GM12892 (cell line): ENCODE data around the gene SNTN. TPM values are rescaled to one million over a fixed set of nuclear protein-coding genes. Genes with fewer than 3 reads are reported as not detected.

Source experiments
- DNase-seq: peaks from one replicate; pipeline ENCODE4 v3.0.0; 2011; ENCODE audit not compliant: insufficient read length
- FAIRE-seq: peaks from 2 replicates; lab custom pipeline; 2011; peaks lifted over from hg19 to GRCh38; lab: Jason Lieb, UNC
- POLR2A ChIP-seq: IDR thresholded peaks from 2 replicates; pipeline ENCODE4 v1.6.1; 2011; ENCODE audit warnings: low read depth, low read length, control low read depth
- POLR2AphosphoS5 ChIP-seq: IDR thresholded peaks from 2 replicates; pipeline ENCODE4 v1.6.1; 2011; ENCODE audit warnings: low read depth, low read length, control low read depth
- TAF1 ChIP-seq: IDR thresholded peaks from 2 replicates; pipeline ENCODE4 v1.6.1; 2011; ENCODE audit warnings: low read depth, mild to moderate bottlenecking, control low read depth, low read length, borderline replicate concordance
- polyA plus RNA-seq: library from polyadenylated mRNA; unstranded; fragments of >200 nt; gene quantifications from one replicate; pipeline ENCODE4 v1.2.1, GENCODE V29; 2012; ENCODE audit warnings: missing spikeins, inconsistent platforms; ENCODE audit not compliant: missing spikeins

SNTN gene
- not detected for polyA plus RNA-seq

DNA sequence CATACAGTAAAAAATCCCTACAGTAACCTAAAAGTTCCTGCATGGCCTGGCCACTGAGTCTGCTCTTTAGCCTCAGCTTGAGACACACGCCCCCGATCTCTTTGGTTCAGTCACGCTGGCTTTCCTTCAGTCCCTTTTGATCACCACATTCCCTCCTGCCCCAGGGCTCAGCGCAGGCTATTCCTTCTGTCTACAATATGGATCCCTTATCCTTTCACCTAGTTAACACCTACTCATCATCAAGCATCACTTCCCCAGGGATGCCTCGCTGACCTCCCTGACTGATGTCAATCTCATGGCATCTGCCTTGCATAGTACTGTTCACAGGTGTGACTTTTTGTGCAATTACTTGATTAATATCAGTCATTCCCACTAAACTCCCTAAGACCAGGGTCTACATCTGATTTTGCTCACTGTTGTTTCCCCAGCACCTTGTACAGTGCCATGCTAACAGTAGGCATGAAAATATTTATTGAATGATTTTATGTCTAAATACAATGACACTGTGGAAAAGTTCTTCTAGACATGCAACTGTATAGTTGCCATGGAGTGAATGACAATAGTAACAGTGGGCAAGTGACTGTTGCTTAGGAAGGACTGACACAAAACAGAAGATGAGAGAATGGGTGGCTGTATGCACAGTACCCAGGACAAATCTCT is at the start of gene SNTN:
Gene SNTN (plus strand): TSS at position 610 of the 660 bp plus-strand sequence. CDS start 13 bp downstream, at position 623.
- FAIRE-seq (no peak), DNase-seq (no peak)
- TF ChIP-seq TAF1, result no peak
- no peak for TF ChIP-seq POLR2AphosphoS5
- no peak for TF ChIP-seq POLR2A

DNA sequence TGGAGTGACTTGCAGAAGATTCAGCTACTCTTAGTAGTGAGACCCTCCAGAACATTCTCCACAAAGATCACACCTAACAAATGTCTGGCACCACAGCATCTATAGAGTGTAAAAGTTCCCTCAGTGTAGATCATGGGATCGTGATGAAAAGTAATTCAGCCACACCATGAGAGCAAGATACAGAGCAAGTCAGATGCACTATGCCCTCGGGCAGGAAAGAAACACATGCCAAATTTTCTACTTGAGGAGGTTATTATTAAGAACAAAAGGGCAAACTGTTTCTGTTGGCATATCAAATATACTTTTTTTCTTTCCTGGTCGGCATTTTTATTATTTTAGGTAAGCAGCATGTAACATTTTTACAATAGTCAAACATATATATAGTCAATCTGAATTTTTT is 44.8 kb upstream of the SNTN start:
- FAIRE-seq (no peak), DNase-seq (no peak)
- TF ChIP-seq POLR2AphosphoS5 (no peak), POLR2A (no peak), TAF1 (no peak)

DNA sequence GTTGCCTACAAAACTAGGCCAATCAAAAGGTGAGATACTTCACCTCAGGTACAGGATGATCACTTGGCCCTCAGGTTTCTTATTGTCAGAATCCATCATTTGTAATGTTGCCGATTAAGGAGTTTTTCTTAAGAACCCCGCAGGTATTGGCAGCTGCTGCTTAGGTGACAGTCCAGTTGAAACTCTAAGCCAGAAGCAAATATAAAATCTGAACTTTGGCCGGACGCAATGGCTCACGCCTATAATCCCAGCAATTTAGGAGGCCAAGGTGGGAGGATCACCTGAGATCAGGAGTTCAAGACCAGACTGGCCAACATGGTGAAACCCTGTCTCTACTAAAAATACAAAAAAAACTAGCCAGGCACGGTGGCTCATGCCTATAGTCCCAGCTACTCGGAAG is 43.1 kb upstream of the SNTN start:
- TF ChIP-seq TAF1 (no peak), POLR2AphosphoS5 (no peak), POLR2A (no peak)
- FAIRE-seq (no peak), DNase-seq (no peak)

DNA sequence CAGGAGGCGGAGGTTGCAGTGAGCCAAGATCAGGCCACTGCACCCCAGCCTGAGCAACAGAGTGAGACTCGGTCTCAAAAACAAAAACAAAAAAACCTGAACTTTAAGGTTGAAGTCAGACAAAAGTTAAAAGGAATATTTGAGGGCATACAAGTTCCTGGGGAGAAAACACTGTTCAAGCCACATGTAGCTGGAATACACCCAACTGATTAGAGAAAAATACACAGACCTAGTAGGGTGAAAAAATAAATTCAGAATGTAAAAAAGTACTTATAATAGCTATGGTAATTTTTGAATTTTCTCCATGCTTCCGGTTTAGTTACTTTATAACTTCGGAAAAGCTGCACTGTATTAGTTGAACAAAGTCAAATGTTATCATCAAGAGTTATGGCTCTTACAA is 42.6 kb upstream of the SNTN start:
- no peak for DNase-seq
- TF ChIP-seq TAF1 (no peak), POLR2A (no peak), POLR2AphosphoS5 (no peak)
- no peak for FAIRE-seq

DNA sequence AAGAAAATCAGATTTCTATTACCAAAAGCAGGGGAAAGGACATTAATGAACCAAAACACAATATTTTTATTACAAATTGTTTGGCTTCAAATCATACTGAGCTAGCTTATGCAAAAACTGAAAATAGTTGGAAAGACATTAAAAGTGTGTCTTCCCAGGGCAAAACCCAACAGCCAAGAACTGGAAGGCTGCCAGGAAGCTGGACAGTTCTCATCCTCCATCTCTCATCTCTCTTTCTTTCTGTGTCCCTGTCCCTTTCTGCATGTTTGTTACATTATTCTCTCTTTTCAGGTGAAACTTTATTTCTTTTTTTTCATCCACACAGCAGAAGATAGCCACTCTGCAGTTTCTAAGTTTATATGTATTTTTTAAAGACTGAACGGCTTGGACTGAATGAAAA is 41.1 kb upstream of the SNTN start:
- DNase-seq (no peak), FAIRE-seq (no peak)
- TF ChIP-seq POLR2A (no peak), TAF1 (no peak), POLR2AphosphoS5 (no peak)

DNA sequence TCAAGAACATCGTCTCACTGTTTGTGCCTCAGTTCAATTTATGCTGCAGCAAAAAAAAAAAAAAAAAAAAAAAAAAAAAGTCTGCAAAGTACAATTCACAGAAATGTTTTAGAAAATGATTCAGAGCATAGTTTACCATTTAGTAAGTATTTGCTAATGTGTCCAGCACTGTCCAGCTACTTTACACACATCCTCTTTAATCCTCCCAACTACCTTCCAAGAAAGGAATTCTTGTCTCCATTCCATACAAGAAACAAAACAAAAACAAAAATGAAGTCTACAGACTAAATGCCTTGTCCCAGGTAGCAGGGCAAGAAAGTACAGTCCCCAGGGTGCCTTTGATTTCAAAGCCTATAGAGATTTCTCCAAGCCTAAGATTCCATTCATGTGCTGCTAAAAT is 38.9 kb upstream of the SNTN start:
- DNase-seq, result no peak
- FAIRE-seq, result no peak
- no peak for TF ChIP-seq POLR2A
- no peak for TF ChIP-seq TAF1
- TF ChIP-seq POLR2AphosphoS5, result no peak

DNA sequence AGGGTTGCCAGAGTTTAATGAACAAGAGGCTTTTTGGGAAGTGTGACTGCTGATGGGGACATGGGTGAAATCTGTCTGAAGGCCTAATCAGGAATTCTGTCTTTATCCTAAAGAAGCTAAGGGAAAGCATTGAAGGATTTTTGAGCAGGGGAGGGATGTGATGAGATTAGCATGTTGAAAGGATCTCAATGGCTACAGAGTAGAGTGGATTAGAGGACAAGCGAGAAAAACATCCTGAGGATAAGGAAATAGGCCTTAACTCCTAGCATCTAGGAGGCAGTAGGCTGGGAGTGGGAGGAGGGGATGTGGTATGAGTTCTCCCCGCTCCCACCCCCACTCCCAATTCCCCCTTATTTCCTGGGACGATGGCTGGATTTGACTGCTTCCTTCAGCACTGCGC is 35.1 kb upstream of the SNTN start:
- TF ChIP-seq TAF1, result no peak
- TF ChIP-seq POLR2AphosphoS5, result no peak
- no peak for TF ChIP-seq POLR2A
- FAIRE-seq, result no peak
- DNase-seq, result no peak

DNA sequence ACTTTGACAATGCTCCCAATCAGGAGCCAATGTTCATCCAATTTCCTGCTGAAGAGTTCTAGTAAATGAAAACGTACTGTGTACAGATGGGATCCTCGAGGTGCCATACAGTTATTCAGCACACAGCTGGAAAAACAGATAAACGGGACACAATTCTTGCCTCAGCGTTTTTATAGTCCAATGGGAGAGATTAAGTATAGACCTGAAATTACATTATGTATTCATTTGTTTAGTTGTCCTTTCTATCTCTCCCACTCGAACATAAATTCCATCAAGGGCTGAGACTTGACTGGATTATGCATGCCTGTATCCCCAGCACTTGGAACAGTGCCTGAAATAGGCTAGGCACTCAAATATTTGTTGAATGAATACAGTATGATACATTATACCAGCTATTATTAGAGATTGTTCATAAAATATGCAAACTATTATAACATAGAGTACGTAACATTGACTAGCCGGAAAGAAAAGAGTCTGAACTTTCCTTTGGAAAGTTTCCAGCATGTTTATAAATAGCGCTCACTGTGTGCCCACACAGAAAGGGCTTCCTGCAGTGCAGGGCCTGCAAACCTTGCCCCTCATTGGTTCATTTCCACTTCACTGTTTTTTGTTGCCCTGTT is 27.4 kb upstream of the SNTN start:
- FAIRE-seq (no peak), DNase-seq (no peak)
- TF ChIP-seq POLR2A, result no peak
- no peak for TF ChIP-seq POLR2AphosphoS5
- TF ChIP-seq TAF1, result no peak

DNA sequence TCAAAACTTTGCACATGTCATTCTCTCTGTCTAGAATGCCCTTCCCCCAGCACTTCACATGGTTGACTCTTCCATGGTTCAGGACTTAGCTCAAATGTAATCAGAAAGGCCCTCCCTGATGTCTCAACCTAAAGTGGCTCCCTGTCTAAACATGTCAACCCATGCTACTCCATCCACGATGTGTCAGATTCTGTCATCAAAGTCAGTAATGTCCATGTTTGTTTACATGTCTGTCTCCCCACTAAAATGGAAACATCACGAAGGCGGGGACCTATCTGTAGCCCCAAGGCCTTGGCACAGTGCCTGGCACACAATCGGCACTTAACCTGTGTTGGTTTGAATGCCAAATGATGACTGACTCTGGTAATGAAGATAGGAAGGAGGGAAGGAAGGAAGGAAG is 20.8 kb upstream of the SNTN start:
- FAIRE-seq (no peak), DNase-seq (no peak)
- no peak for TF ChIP-seq TAF1
- no peak for TF ChIP-seq POLR2AphosphoS5

DNA sequence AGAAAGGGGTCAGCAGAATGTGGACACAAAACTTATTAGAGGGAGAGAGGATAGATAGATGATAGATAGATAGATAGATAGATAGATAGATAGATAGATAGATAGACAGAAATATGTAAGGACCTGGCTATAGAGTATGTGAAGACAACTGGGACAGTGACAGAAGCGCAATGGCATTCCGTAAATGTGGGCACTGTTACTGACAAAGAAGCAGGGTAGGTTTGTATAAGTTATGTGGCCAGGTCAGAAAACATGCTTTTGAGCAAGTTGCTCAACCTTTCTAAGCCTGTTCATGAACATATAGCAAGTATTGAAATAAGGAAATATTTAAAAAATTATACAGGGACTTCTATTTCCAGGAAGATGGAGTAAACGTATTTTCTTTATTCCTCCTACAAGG is 17.3 kb upstream of the SNTN start:
- no peak for TF ChIP-seq POLR2AphosphoS5
- TF ChIP-seq TAF1, result no peak
- TF ChIP-seq POLR2A, result no peak
- FAIRE-seq, result no peak

DNA sequence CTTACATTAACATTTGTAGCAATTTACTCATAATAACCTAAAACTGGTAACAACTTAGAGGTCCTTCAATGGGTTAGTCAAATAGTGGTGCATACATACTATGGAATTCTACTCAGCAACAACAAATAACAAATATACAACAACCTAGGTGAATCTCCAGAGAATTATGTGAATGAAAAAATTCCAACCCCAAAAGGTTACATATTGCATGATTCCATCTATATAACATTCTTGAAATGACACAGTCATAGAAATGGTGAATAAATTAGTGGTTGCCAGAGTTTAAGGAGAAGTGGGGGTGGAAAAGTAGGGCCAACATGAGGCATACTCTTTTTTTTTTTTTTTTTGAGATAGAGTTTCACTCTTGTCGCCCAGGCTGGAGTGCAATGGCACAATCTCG is 12.7 kb upstream of the SNTN start:
- no peak for DNase-seq
- FAIRE-seq, result no peak
- no peak for TF ChIP-seq TAF1
- no peak for TF ChIP-seq POLR2A
- no peak for TF ChIP-seq POLR2AphosphoS5

More for the DNA sequence above, 17.3 kb upstream of the SNTN start:
- no peak for DNase-seq

DNA sequence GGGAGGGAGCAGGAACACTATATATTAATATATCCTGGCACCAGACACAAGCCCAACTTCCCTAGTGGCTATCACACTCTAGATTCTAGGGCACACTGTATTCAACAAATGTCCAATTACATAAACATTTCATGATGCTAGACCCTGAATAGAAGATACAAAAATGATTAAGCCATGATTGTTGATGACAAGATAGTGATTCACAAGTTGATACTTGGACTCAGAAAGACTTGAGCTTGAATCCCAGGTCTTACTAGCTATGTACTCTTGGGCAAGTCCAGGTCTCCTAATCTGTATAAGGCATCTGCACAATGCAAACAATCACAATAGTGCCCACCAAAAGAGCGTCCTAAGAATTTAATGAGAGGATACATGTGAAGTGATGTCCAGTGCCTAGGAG is 10.0 kb upstream of the SNTN start:
- no peak for FAIRE-seq

More for the DNA sequence above, 10.0 kb upstream of the SNTN start:
- DNase-seq, result no peak
- TF ChIP-seq POLR2A (no peak), POLR2AphosphoS5 (no peak), TAF1 (no peak)
